ENCODE results near the gene MRPS31.

DNA sequence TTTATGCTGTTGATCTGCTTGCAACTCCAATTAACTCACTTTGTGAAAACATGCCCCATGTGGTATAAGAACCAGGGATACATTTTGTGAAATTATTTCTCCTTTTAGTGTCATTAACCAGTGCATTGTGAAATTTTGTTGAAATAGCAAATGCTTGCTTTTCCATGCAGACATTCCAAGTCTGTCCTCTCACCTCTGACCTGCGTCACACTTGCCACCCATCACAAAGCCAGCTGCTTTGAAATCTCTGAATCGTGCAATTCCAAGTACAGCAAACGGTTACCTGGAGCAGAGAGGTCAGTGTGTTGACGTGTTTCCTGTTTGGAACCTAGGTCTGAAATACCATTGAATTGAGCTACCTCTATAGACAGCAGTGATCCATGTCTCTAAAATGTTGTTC lies 13.6 kb upstream of the MRPS31 start:
- no peak for TF ChIP-seq POLR2A (IDR thresholded peaks at IDR 0.05; ENCODE audit: borderline replicate concordance, extremely low read depth, insufficient read depth, insufficient read length)
- TF ChIP-seq MAX (IDR thresholded peaks at IDR 0.05) = no peak
- no peak for TF ChIP-seq CTCF (IDR thresholded peaks at IDR 0.05 in 2 of 3, conservative IDR thresholded peaks at IDR 0.05 in 1 of 3; ENCODE audit: borderline replicate concordance in 1 of 3, insufficient read depth in 1 of 3, low read depth in 2 of 3, low read length in 2 of 3)
- no peak for TF ChIP-seq YY1 (IDR thresholded peaks at IDR 0.05; ENCODE audit: extremely low read depth, insufficient replicate concordance, low read depth, low read length)
- TF ChIP-seq ZFX (IDR thresholded peaks at IDR 0.05) = no peak
- TF ChIP-seq FOSL1 (IDR thresholded peaks at IDR 0.05; ENCODE audit: low read depth) = no peak
- no peak for TF ChIP-seq RAD21 (IDR thresholded peaks at IDR 0.05; ENCODE audit: low read depth)
- no peak for TF ChIP-seq REST (IDR thresholded peaks at IDR 0.05; ENCODE audit: low read depth)
